MCF 10A (cell line): ENCODE measurements around the gene TMEM204. TPM values are rescaled to one million over a fixed set of nuclear protein-coding genes. Genes with fewer than 3 reads are reported as not detected.
A peak's percentile ranks its signal among the peaks of the same experiment; 100 is the strongest.

Source experiments
- Bru-seq: library from RNA; stranded (reverse); fragments of 400-500 nt; gene quantifications from one replicate; lab custom pipeline; 2021; lab: Mats Ljungman, UMichigan
- BruChase-seq, 2 experiments: library from RNA; stranded (reverse); fragments of 400-500 nt; gene quantifications; one replicate each; lab custom pipeline; 2021; lab: Mats Ljungman, UMichigan
- BruUV-seq: library from RNA; stranded (reverse); fragments of 400-500 nt; replicated peaks from 2 replicates; lab custom pipeline; 2021; lab: Mats Ljungman, UMichigan
- CTCF ChIA-PET: fragments of 300-600 bp; sonication (Branson Sonifier 250); formaldehyde crosslinking; extraction: SDS; loops from one replicate; lab custom pipeline; 2021; ENCODE audit warnings: antibody characterized with exemption, inconsistent platforms; lab: Yijun Ruan, JAX
- POLR2A ChIA-PET: fragments of 300-600, 350-650 bp; sonication (Branson Sonifier 250); formaldehyde crosslinking; extraction: SDS; loops from one replicate; lab custom pipeline; 2020; ENCODE audit warnings: antibody characterized with exemption, inconsistent platforms; lab: Yijun Ruan, JAX
- DNase-seq: peaks from one replicate; pipeline ENCODE4 v3.0.0-alpha.2; 2018; ENCODE audit not compliant: unreplicated experiment
- H3K27ac Mint-ChIP-seq: one replicate; pipeline ENCODE4 v1.8.0; 2022; ENCODE audit warnings: mild to moderate bottlenecking, low read depth, mixed read lengths; ENCODE audit not compliant: unreplicated experiment
- H3K27me3 Mint-ChIP-seq: one replicate; pipeline ENCODE4 v1.8.0; 2022; ENCODE audit warnings: mixed read lengths; ENCODE audit not compliant: insufficient read depth, unreplicated experiment
- H3K36me3 Mint-ChIP-seq: one replicate; pipeline ENCODE4 v1.8.0; 2022; ENCODE audit warnings: mild to moderate bottlenecking, moderate library complexity, mixed read lengths; ENCODE audit not compliant: insufficient read depth, unreplicated experiment
- H3K4me1 Mint-ChIP-seq: one replicate; pipeline ENCODE4 v1.8.0; 2022; ENCODE audit warnings: mixed read lengths; ENCODE audit not compliant: insufficient read depth, unreplicated experiment
- H3K4me3 Mint-ChIP-seq: one replicate; pipeline ENCODE4 v1.8.0; 2022; ENCODE audit warnings: mild to moderate bottlenecking, moderate library complexity, mixed read lengths; ENCODE audit not compliant: unreplicated experiment
- H3K9me3 Mint-ChIP-seq: one replicate; pipeline ENCODE4 v1.8.0; 2022; ENCODE audit warnings: mixed read lengths; ENCODE audit not compliant: unreplicated experiment
- CTCF ChIP-seq: fragments of 200-600 bp; IDR thresholded peaks from one replicate; pipeline ENCODE4 v1.8.0; 2022; ENCODE audit warnings: antibody characterized with exemption, mild to moderate bottlenecking; ENCODE audit not compliant: unreplicated experiment
- intact Hi-C: fragments of 100-400 bp; cut with micrococcal nuclease; formaldehyde crosslinking; loops from 2 replicates; pipeline ENCODE4 v1.14.1; 2022
- long read RNA-seq: library from polyadenylated mRNA; stranded (forward); transcript quantifications from one replicate; pipeline ENCODE4 v2.0.0, GENCODE V29; 2022
- total RNA-seq: library from RNA; stranded (reverse); gene quantifications from 2 replicates; pipeline ENCODE4 v1.2.3, GENCODE V29; 2022

TMEM204 gene
- total RNA-seq (not detected in 2 replicates), Bru-seq, nascent RNA (not detected), BruChase-seq, experiment 1, labeled RNA remaining after a 6-hour chase (percentile 10 among the genes with signal in this experiment), BruChase-seq, experiment 2, labeled RNA remaining after a 2-hour chase (percentile 4 among the genes with signal in this experiment)
- long read RNA-seq, partial matches to known transcripts = 0 of 2 reads
- long read RNA-seq, other reads (novel, unspliced or antisense) = 2 of 2 reads

GRCh38 chr16:1533443-1533951, at the start of gene TMEM204:
TSS of gene TMEM204 (plus strand) at chr16:1533666. CDS start at chr16:1534276, 610 bp downstream.
- no peak for DNase-seq
- Mint-ChIP-seq H3K27ac (no peak within 1 kb of the TSS), H3K27me3 (no peaks in the 10 kb centered on the region), H3K4me3 (no peak within 1 kb of the TSS), H3K9me3 (no peaks in the 10 kb centered on the region), H3K4me1 (no peaks in the 10 kb centered on the region), H3K36me3 (peaks cover 4% of the 10 kb centered on the region)
- intact Hi-C loops = no loop called here
- no peak for TF ChIP-seq CTCF
- ChIA-PET CTCF (no interaction called here), POLR2A (no interaction called here)
- no TSS peak for BruUV-seq

DNA sequence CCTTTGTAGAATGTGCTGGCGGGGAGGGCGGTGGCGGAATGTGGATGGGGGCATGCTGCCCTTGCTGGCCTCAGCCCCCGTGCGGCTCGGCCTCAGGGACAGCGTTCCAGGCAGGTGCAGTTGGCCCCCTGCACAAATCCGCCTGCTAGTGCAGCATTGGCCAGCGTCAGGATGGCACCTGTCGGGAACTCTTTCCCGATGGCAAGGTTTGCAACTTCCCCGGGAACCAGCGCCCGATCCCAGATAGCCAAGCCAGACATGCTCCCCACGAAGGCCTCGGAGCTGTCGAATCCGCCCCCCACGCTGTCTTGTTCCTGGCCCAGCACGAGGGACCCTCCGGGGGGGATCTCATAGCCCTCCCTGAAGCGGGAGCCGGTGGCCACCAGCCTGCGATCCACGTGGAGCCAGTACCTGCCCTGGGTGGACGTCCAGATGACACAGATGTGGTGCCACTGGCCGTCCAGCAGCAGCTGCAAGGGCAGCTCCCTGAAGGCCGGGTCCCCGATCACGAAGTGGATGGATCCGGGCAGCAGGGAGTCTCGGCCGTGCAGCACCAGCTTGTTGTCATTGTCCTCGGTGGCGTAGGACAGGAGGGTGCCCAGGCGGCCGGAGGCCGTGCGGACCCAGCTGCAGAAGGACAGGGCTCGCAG, 47.5 kb upstream of the TMEM204 start:
- no peak for TF ChIP-seq CTCF
- H3K9me3 Mint-ChIP-seq = no peaks in the 10 kb centered on the region
- intact Hi-C loops = no loop called here
- ChIA-PET CTCF (no interaction called here), POLR2A (no interaction called here)
- no peak overlapping the region for H3K27ac Mint-ChIP-seq
- no peaks in the 10 kb centered on the region for H3K27me3 Mint-ChIP-seq
- no peak for DNase-seq
- BruUV-seq = no TSS peak
- no peak overlapping the region for H3K4me3 Mint-ChIP-seq
- H3K36me3 Mint-ChIP-seq = no peaks in the 10 kb centered on the region
- H3K4me1 Mint-ChIP-seq = no peaks in the 10 kb centered on the region

DNA sequence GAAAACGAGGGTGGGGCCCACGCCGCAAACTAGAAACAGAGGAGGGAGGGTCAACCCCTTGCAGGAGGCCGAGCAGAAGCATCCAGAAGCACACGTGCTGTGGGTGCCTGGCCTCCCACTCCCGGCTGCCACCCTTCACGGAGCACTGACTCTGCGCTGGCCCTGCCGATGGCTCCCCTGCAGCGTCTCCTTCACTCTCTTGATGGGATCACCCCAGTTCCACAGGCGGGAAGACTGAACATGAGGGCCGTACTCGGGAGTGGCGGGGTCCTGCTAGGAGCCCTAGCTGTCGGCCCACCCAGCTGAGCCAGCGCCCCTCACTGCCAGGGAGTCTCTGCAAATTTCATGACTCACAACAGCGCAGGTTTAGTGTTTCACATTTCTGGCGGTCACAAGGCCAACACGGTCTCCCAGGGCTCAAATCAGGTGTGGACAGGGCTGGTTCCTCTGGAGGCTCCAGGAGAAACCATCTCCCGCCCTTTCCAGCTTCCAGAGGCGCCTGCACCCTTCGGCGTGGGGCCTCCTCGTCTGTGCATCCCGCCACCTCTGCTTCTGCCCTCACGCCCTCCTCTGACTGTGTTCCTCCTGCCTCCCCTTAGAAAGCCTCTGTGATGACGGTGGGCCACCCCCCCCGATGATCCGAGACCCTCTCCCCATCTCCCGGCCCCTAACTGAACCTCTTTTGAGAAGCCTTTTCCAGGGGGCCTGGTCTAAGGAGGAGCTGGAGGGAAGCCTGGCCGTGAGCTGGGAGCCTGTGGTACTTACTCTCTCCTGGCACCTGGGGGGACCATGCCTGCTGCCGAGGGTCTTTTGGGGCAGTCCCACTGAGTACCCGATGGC, 46.7 kb upstream of the TMEM204 start:
- ChIA-PET POLR2A (no interaction called here), CTCF (interaction anchor here (0.5 kb wide), 1 partner anchor 70 kb away, joined by 4 read pairs; no protein-coding TSS in a partner anchor)
- H3K4me3 Mint-ChIP-seq = no peak overlapping the region
- H3K36me3 Mint-ChIP-seq = no peaks in the 10 kb centered on the region
- H3K4me1 Mint-ChIP-seq = no peaks in the 10 kb centered on the region
- no peaks in the 10 kb centered on the region for H3K27me3 Mint-ChIP-seq
- TF ChIP-seq CTCF = no peak
- BruUV-seq = no TSS peak
- intact Hi-C loops = no loop called here
- DNase-seq = no peak
- H3K27ac Mint-ChIP-seq = no peak overlapping the region
- no peaks in the 10 kb centered on the region for H3K9me3 Mint-ChIP-seq
